ENCODE results near the gene USP36. TPM values are rescaled to one million over a fixed set of nuclear protein-coding genes. Genes with fewer than 3 reads are reported as not detected.

The USP36 gene
- total RNA-seq, 1 experiment from 2014 or later: 113 TPM

DNA sequence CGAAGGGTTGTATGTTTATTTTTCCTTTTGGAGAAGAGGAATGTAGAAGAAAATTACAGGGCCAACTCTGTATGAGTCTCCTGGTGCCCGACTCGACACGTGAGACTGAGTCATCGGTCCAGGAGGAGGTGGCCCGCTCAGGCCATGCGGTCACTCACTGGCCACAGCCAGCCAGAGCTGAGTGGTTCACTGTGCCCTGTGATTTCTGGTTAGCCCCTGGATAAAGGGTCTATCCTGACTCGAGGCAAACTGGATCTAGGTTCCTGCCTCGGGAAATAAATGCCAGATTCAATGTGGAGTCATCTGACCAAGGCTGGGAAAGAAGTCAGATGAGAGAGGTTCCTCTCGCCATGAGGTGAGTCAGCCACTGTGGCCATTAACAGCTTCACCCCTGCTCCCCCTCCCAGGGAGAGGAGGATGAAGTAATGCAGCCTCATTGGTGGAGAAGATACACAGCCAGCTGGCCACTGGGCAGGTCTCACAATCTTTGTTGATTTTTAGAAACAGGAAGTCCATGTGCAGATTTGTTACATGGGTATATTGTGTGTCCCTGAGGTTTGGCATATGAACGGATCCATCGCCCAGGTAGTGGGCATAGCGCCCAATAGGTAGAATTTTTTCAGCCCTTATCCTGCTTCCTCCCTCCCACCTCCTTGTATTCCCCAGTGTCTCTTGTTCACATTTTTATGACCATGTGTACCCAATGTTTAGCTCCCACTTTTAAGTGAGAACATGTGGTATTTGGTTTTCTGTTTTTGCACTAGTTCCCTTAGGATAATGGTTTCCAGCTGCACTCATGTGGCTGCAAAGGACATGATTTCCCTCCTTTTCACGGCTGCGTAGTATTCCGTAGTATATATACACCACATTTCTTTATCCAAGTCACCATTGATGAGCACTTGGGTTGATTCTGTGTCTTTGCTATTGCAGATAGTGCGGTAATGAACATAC lies 21.7 kb upstream of the USP36 start:
- CTCF ChIA-PET: interaction anchor here (0.6 kb wide), 1 partner anchor 126 kb away, joined by 5 read pairs; no protein-coding TSS in a partner anchor
- POLR2A ChIA-PET: no interaction called here
- peaks cover 13% of the 10 kb centered on the region for H3K4me1 ChIP-seq (ENCODE audit: control insufficient read depth, insufficient read depth, low read length)
- H3K27ac ChIP-seq (ENCODE audit: low read length): peak overlapping the region; percentile 55
- H3K27me3 ChIP-seq (ENCODE audit: control insufficient read depth, insufficient read depth, low read length): no peaks in the 10 kb centered on the region
- ATAC-seq (peak; percentile 92), DNase-seq (ENCODE audit: low read depth, low spot score) (peak; percentile 81)
- TF ChIP-seq, protein P1, sequence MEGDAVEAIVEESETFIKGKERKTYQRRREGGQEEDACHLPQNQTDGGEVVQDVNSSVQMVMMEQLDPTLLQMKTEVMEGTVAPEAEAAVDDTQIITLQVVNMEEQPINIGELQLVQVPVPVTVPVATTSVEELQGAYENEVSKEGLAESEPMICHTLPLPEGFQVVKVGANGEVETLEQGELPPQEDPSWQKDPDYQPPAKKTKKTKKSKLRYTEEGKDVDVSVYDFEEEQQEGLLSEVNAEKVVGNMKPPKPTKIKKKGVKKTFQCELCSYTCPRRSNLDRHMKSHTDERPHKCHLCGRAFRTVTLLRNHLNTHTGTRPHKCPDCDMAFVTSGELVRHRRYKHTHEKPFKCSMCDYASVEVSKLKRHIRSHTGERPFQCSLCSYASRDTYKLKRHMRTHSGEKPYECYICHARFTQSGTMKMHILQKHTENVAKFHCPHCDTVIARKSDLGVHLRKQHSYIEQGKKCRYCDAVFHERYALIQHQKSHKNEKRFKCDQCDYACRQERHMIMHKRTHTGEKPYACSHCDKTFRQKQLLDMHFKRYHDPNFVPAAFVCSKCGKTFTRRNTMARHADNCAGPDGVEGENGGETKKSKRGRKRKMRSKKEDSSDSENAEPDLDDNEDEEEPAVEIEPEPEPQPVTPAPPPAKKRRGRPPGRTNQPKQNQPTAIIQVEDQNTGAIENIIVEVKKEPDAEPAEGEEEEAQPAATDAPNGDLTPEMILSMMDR (IDR thresholded peaks at IDR 0.05): no peak
- TF ChIP-seq, protein P2, sequence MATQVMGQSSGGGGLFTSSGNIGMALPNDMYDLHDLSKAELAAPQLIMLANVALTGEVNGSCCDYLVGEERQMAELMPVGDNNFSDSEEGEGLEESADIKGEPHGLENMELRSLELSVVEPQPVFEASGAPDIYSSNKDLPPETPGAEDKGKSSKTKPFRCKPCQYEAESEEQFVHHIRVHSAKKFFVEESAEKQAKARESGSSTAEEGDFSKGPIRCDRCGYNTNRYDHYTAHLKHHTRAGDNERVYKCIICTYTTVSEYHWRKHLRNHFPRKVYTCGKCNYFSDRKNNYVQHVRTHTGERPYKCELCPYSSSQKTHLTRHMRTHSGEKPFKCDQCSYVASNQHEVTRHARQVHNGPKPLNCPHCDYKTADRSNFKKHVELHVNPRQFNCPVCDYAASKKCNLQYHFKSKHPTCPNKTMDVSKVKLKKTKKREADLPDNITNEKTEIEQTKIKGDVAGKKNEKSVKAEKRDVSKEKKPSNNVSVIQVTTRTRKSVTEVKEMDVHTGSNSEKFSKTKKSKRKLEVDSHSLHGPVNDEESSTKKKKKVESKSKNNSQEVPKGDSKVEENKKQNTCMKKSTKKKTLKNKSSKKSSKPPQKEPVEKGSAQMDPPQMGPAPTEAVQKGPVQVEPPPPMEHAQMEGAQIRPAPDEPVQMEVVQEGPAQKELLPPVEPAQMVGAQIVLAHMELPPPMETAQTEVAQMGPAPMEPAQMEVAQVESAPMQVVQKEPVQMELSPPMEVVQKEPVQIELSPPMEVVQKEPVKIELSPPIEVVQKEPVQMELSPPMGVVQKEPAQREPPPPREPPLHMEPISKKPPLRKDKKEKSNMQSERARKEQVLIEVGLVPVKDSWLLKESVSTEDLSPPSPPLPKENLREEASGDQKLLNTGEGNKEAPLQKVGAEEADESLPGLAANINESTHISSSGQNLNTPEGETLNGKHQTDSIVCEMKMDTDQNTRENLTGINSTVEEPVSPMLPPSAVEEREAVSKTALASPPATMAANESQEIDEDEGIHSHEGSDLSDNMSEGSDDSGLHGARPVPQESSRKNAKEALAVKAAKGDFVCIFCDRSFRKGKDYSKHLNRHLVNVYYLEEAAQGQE (IDR thresholded peaks at IDR 0.05; ENCODE audit: insufficient read depth in 1 of 2, low read depth in 2 of 2, low read length in 1 of 2): no peak
- no peak for TF ChIP-seq TCF7L2 (IDR thresholded peaks at IDR 0.05; ENCODE audit: low read depth, low read length)
- no peak for TF ChIP-seq POLR2AphosphoS5 (IDR thresholded peaks at IDR 0.05; ENCODE audit: low read depth, low read length)
- TF ChIP-seq SIN3A (IDR thresholded peaks at IDR 0.05; ENCODE audit: borderline replicate concordance, insufficient read depth, low read depth, low read length): no peak
- no peaks in the 10 kb centered on the region for H3K36me3 ChIP-seq (ENCODE audit: control insufficient read depth, insufficient read depth, low read length)
- in situ Hi-C loops (cut with HindIII; ENCODE audit: low pct_unique_long_range_greater_than_20kb, low sequenced_read_pairs) (no loop called here), intact Hi-C loops (cut with micrococcal nuclease; ENCODE audit: unreplicated experiment) (no loop called here)
- TSS peak; percentile 81 for BruUV-seq (replicated peaks)
- H3K4me3 ChIP-seq (ENCODE audit: low read depth in 2 of 2, low read length in 2 of 2): peak overlapping the region in 1 of 2 experiments; percentile 8; a peak in 1 of 4 replicates
- no peaks in the 10 kb centered on the region for H3K9me3 ChIP-seq (ENCODE audit: control insufficient read depth, insufficient read depth, low read depth, low read length)

DNA sequence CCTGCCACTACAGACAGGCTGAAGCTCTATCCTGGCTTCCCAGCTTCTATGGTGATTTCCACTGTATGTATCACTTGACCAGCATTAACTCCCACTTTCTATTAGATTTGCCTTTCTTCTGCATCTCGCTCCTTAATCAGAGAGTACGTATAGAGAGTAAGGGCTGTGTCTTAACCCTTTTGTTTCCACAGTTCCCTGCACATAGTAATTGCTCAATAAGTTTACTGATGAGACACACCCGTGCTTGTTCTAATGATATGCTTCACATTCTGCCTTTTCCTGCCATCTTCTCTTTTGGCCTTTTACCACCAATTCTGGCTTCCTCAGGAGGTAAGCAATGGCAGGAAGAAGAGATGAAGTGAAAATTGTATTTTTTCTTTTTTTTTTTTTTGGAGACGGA lies 20.6 kb upstream of the USP36 start:
- H3K4me1 ChIP-seq (ENCODE audit: control insufficient read depth, insufficient read depth, low read length): peaks cover 13% of the 10 kb centered on the region
- no peaks in the 10 kb centered on the region for H3K36me3 ChIP-seq (ENCODE audit: control insufficient read depth, insufficient read depth, low read length)
- DNase-seq (ENCODE audit: low read depth, low spot score) (no peak), ATAC-seq (no peak)
- no peaks in the 10 kb centered on the region for H3K27me3 ChIP-seq (ENCODE audit: control insufficient read depth, insufficient read depth, low read length)
- POLR2A ChIA-PET: no interaction called here
- no peaks in the 10 kb centered on the region for H3K9me3 ChIP-seq (ENCODE audit: control insufficient read depth, insufficient read depth, low read depth, low read length)
- no peak overlapping the region for H3K4me3 ChIP-seq (ENCODE audit: low read depth in 2 of 2, low read length in 2 of 2)
- intact Hi-C loops (cut with micrococcal nuclease; ENCODE audit: unreplicated experiment) (no loop called here), in situ Hi-C loops (cut with HindIII; ENCODE audit: low pct_unique_long_range_greater_than_20kb, low sequenced_read_pairs) (no loop called here)
- CTCF ChIA-PET: interaction anchor here (0.6 kb wide), 1 partner anchor 47 kb away, joined by 4 read pairs; no protein-coding TSS in a partner anchor
- no peak overlapping the region for H3K27ac ChIP-seq (ENCODE audit: low read length)
- BruUV-seq (replicated peaks): TSS peak; percentile 55
- TF ChIP-seq, protein P2 (IDR thresholded peaks at IDR 0.05; ENCODE audit: insufficient read depth in 1 of 2, low read depth in 2 of 2, low read length in 1 of 2): no peak
- TF ChIP-seq TCF7L2 (IDR thresholded peaks at IDR 0.05; ENCODE audit: low read depth, low read length): no peak
- TF ChIP-seq, protein P1 (IDR thresholded peaks at IDR 0.05): no peak
- TF ChIP-seq SIN3A (IDR thresholded peaks at IDR 0.05; ENCODE audit: borderline replicate concordance, insufficient read depth, low read depth, low read length): no peak
- no peak for TF ChIP-seq POLR2AphosphoS5 (IDR thresholded peaks at IDR 0.05; ENCODE audit: low read depth, low read length)
